Left cardiac atrium (tissue), 4 donors: ENCODE measurements around the gene SLC2A1. TPM values are rescaled to one million over a fixed set of nuclear protein-coding genes. Genes with fewer than 3 reads are reported as not detected.

Source experiments
- ATAC-seq, 2 donors: fragments of 200-7000 bp; cut with Tn5 transposase; one replicate each; pipeline ENCODE4 v1.9.1; 2020; ENCODE audit warnings: mild to moderate bottlenecking in 2 of 2, moderate library complexity in 2 of 2
- DNase-seq: peaks from one replicate; pipeline ENCODE4 v3.0.0-alpha.2; 2020
- intact Hi-C, 2 donors: fragments of 100-400 bp; cut with DNase I; formaldehyde crosslinking; loops; one replicate each; pipeline versions ENCODE4 v1.14.1 to v1.15.1; 2022 to 2023
- total RNA-seq, 2 donors: library from RNA; stranded (reverse); fragmentation: NEBNext Ultra II Directional; extraction: Animal tissue kit (Norgen Biotek cat#: 25700); gene quantifications; one replicate each; pipeline ENCODE4 v1.2.1, GENCODE V29; 2021
- donor health status: DM: no; HTN: yes; CAD: no.
- donor health status: DM: no; HTN: yes; CAD: no; lungs with severe emphysema.
- donor health status: DM: yes; HTN: yes; CAD: no.
- donor health status: Dilated cardiomyopathy.

SLC2A1 gene
- total RNA-seq, 2 donors from 2014 or later: 10.9 to 12.9 TPM

DNA sequence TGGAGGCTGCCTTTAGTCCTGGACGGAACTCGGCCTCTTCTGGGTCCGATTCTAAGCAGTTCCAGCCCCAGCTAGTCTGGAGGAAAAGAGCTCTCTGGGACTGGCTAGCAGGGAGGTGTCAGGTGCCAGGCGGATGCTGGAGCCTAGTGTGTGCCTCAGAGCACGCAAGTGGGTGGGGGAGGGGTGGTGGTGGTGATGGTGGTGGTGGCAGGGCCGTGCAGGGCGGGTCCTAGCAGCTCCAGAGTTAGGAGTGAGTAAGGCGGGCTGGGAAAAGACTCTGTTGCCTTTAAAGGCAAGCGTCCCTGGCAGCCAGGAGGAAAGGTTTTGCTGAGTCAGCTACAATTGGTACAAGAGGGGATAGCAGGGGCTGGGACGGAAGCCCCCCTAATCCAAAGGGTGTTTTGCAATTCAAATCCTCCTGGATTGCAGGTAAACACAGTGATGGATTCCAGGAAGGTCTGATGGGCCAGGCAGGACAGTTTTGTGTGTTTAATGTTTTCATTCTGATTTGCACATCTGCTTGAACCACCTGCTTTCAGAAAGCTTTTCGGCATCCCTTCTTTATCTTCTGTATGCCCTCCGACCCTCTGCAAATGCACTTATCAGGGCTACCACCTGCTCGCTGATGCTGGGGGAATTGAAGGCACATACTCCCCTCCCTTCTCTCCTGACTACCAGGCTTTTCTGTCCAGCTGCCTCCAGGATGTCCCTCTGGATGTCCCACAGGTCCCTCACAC, 4.1 kb upstream of the SLC2A1 start:
- DNase-seq: peak; percentile 54
- ATAC-seq: peak in 1 of 2 donors; percentile 39
- intact Hi-C loops: no loop called here

DNA sequence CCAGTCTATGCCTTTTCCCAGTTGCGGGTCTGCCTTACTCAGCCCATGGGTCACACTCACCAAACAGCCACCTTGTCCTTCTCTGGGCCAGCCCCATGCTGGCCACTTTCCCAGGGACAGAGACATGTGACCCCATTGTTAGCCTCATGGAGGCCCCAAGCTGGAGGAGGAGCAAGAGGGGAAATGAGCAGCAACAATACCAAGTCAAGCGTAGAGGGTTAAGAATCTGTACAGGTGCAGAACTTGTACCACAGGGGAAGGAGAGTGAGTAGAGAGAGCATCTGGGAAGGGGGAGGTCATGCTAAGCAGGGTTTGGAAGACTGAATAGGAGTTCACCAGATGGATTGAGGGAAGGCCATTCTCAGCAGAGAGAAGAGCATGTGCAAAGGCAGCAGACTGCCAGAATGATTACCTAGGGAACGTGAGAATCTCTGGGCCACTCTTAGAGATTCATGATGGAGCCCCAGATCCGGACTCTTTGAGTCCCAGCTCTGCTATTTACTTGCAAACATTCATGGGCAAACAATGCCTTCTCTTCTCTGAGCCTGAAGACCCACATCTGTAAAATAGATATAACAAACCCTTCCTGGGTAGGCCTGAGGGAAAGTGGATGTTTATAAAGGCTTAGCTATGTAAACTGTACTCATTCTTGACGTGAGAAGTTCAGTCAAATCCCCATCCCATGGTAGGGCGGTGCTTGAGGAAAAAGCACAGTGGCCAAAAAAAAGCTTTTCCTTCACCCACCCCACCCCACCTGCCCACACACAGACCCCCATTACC, 2.8 kb upstream of the SLC2A1 start:
- DNase-seq: no peak
- no peak for ATAC-seq
- intact Hi-C loops: no loop called here

DNA sequence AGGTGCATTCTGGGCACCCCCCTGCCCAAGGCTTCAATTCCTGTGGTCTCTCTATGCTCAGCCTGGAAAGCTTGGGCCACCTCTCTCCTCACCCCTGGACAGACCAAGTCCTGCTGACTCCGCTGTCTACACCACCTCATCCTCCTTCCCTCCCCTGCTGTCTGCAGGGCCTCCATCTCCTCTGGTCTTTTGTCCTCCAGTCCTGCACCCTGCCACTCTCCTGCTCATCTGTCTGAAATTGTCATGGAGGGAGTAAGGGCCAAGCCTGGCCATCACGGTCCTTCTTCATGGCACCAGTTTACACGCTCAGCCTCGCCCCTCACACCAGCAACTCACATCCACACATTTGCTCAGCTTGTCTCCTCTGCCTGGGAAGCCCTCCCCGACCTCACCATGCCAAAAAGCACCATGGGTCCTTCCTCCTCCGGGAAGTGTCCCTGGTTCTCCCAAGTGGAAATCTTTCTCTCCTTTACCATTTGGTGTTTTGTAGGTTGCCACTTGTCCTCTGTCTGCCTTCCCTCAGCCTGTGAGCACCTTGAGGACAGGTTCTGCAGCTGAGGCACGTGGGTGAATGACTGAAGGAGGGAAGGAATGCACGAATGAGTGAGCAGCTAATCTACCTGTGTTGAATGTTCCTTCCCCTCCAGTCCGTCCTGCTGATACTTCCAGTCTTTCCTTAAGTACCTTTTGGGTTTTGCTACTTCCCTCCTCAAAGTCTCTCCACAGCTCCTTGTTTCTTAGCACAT, 2.1 kb upstream of the SLC2A1 start:
- intact Hi-C loops: no loop called here
- DNase-seq (no peak), ATAC-seq (no peak)

- no peak for ATAC-seq
- intact Hi-C loops: no loop called here
- no peak for DNase-seq
Observed at GRCh38 chr1:42960122-42960390, 1.4 kb upstream of the SLC2A1 start.

- peak; percentile 66 to 77 for ATAC-seq
- peak; percentile 50 for DNase-seq
- intact Hi-C loops: no loop called here
Observed at GRCh38 chr1:42957880-42958487, 684 bp downstream of the SLC2A1 start.

DNA sequence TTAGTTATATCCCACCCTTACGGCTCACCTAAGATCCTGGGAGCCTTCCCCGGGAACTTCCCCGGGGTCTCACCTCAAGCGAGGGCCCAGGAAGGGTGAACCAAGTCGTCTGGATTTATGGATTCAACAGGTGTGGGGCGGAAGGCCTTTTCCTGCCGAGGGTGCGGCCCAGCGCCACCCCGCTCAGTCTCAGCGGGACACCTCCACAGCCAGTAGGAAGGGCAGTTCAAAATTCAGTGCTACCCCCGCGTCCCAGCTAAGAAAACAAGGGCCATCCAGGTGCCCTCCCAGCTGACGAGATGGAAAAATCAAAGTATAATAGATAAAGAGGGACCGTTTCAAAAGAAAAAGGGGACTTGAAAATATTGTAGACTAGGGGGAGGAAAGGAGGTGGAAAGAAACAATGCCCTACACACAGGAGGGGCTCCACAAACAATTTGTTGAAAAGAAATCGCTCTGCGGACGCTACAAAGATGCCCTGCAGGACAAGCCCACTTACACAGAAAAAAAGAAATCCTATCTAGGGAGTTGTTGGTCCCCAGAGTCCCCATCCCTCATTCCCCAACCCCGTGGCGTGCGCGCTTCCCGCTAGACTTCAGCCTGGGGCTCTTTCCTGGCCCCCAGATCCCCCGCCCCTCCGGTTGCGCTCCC, 1.3 kb downstream of the SLC2A1 start:
- DNase-seq (no peak), ATAC-seq (no peak)
- intact Hi-C loops: no loop called here

- intact Hi-C loops: no loop called here
- DNase-seq (no peak), ATAC-seq (no peak)
Observed at GRCh38 chr1:42956739-42957138, 1.9 kb downstream of the SLC2A1 start.

- ATAC-seq (no peak), DNase-seq (no peak)
- intact Hi-C loops: no loop called here
Observed at GRCh38 chr1:42955311-42956063, 3.2 kb downstream of the SLC2A1 start.

DNA sequence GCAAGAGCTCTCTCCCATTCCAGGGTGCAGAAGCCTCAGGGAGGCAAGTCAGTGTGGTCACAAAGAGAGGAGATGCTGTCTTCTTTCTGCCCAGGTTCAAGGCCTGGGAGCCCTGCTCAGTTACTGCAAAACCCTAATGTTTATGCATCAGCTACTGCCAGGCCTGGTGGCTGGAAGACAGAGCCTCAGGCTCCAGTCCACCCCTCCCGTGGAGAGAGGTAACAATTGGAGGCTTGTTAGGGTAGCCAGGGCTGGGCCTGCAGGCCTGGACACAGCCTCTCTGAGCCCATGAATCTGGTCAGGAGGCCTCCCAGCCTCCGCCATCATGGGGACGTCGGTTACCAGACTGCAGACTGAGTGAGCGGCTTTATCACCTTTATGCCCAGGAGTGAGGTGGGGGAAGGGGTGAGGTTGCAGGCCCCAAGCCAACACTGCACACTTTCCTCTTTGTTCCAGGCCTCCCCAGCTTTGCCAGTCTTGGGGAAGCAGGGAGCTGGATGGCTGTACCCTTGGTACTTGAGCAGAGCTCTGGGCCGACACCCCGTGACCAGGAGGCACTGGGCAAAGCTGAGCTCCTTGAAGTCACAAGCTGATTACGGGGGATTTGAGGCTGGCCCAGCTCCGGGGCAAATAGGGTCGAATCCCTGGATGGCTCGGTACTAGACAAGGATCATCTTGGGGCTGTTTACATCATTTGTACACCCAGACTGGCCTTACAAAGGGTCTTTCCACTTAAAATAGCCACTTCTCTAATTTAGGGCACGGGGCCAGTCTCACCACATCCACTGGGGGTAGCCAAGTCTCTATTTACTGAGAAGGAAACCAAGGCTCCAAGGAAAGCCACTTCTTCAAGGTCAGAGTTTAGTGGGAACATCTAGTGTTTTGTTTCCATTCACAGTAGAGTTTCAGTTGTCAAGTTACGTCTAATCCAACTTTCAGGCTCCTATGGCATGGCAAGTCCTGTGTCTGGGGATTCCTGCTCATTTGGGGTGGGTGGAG, 5.2 kb downstream of the SLC2A1 start:
- ATAC-seq: no peak

GRCh38 chr1:42952303-42953001, 6.2 kb downstream of the SLC2A1 start:
- ATAC-seq: no peak
- no peak for DNase-seq

More for the DNA sequence above, 5.2 kb downstream of the SLC2A1 start:
- intact Hi-C loops: no loop called here
- DNase-seq: no peak

DNA sequence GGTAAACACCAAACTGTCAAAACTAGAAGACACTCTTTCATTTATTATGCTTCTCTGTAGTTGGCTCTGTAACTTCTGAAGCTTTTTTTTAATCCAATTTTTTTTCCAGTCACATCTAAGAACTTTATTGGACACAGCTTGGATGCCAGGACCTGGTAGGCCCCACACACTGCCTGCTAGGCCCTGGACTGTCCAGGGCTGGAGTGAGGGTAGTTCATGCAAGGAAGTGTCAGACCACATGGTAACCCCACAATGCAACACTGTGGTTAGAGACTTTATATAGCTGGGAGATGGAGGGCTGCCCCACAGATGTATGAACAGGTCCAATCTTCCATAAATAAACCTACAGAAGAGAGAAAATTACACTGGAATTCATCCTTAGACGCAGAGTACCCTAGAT, 7.1 kb downstream of the SLC2A1 start:
- intact Hi-C loops: no loop called here
- ATAC-seq: no peak
- no peak for DNase-seq

More at GRCh38 chr1:42952303-42953001, 6.2 kb downstream of the SLC2A1 start:
- intact Hi-C loops: no loop called here

GRCh38 chr1:42950116-42950481, 8.6 kb downstream of the SLC2A1 start:
- no peak for ATAC-seq
- intact Hi-C loops: no loop called here
- DNase-seq: no peak

GRCh38 chr1:42949312-42950115, 9.2 kb downstream of the SLC2A1 start:
- intact Hi-C loops: no loop called here
- DNase-seq (no peak), ATAC-seq (no peak)

DNA sequence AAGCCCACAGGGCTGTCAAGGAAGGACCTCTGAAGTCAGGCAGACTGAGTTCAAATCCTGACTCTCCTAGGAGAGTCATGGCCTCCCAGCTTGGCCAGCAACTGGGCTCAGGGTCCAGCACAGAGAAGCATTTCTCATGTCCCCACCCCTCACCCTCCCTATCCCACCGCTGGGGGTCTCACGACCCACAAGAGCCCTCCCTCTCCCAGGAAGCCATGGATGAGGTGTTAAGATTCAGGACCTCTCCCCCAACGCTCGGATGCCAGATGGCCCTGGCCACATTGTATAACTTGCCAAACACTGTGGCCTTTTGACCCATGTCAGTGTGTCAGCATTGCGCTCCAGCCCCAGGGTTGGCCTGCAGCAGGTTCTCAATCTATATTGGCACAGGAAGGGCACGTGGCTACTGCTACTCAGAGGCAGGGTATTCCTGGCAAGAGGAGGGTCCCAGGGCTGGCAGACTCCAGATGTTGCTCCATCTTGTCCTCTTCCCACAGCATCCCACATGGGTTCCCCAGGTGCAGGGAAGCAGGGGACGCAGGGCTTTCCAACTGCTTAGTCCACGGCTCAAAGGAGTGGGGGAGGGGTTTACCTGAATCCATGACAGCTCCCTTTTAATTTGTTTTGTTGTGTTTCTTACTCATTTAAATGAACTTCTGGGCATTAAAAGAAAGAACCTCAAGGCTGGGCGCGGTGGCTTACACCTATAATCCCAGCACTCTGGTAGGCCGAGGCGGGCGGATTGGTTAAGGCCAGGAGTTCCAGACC, 10.5 kb downstream of the SLC2A1 start:
- intact Hi-C loops: no loop called here
- DNase-seq (no peak), ATAC-seq (no peak)

DNA sequence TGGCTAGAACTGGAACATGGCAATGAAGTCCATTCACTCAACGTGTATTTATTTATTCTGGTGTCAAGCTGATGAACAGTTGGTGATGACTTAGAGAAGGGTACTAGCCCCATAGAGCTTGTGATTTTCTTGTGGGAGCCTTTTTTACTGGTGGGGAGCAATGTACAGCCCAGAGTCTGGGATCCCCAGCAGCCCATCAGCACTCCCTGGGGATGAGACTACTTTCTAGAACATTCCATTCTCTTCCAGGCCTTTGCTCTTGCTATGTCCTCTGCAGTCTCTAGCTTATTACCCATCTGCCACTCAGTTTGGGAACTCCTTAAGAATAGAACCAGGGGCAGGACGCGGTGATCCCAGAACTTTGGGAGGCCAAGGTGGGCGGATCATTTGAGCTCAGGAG, 11.6 kb downstream of the SLC2A1 start:
- intact Hi-C loops: no loop called here
- no peak for ATAC-seq
- DNase-seq: no peak
